Heart left ventricle (tissue), 16 donors: Measurements from ENCODE around the gene ASIC4. TPM values are rescaled to one million over a fixed set of nuclear protein-coding genes. Genes with fewer than 3 reads are reported as not detected.

Experiments
- ATAC-seq, 4 donors: fragments of 200-7000 bp; cut with Tn5 transposase; one replicate each; pipeline ENCODE4 v1.9.1; 2020 to 2022; ENCODE audit warnings: moderate library complexity in 4 of 4, mild to moderate bottlenecking in 3 of 4, moderate number of reproducible peaks in 1 of 4
- DNase-seq, 5 donors: peaks; one replicate each; pipeline ENCODE4 v3.0.0-alpha.2; 2020
- H3K27ac ChIP-seq, 12 donors: fragments of 200-600 bp; sonication (generic) in 4 of 12; one replicate each; pipeline versions ENCODE4 v1.5.0 to v1.8.0; 2016 to 2022; ENCODE audit warnings: mild to moderate bottlenecking in 2 of 12
- H3K27me3 ChIP-seq, 9 donors: fragments of 200-600 bp; sonication (generic) in 2 of 9; one replicate each; pipeline versions ENCODE4 v1.5.1 to v1.8.0; 2016 to 2022; ENCODE audit warnings: mild to moderate bottlenecking in 3 of 9
- H3K36me3 ChIP-seq, 9 donors: fragments of 200-600 bp; sonication (generic) in 2 of 9; one replicate each; pipeline versions ENCODE4 v1.5.0 to v1.8.0; 2018 to 2022; ENCODE audit warnings: mild to moderate bottlenecking in 2 of 9
- H3K4me1 ChIP-seq, 12 donors: fragments of 200-600 bp; sonication (generic) in 4 of 12; one replicate each; pipeline versions ENCODE4 v1.5.0 to v1.8.0; 2016 to 2022; ENCODE audit warnings: mild to moderate bottlenecking in 3 of 12
- H3K4me3 ChIP-seq, 12 donors: fragments of 200-600 bp; sonication (generic) in 4 of 12; one replicate each; pipeline versions ENCODE4 v1.5.0 to v1.8.0; 2017 to 2022; ENCODE audit warnings: mild to moderate bottlenecking in 9 of 12, moderate library complexity in 4 of 12
- H3K9me3 ChIP-seq, 12 donors: fragments of 200-600 bp; sonication (generic) in 4 of 12; one replicate each; pipeline versions ENCODE4 v1.5.0 to v1.8.0; 2016 to 2022; ENCODE audit warnings: mild to moderate bottlenecking in 1 of 12
- CTCF ChIP-seq, 12 donors: fragments of 200-600 bp; sonication (generic) in 4 of 12; IDR thresholded peaks; one replicate each; pipeline versions ENCODE4 v1.5.0 to v1.8.0; 2018 to 2022; ENCODE audit warnings: antibody characterized with exemption in 12 of 12, mild to moderate bottlenecking in 5 of 12
- POLR2A ChIP-seq, 2 donors: fragments of 450-650 bp; IDR thresholded peaks; one replicate each; pipeline ENCODE4 v1.6.1; 2017; ENCODE audit warnings: antibody characterized with exemption in 2 of 2, mild to moderate bottlenecking in 2 of 2, moderate library complexity in 2 of 2
- WGBS, 4 donors: extraction: QIAGEN DNeasy Blood & Tissue Kit in 2 of 4; methylation state at CpG; one replicate each; pipeline versions ENCODE4 v1.1.5 to v1.1.7; 2013 to 2018; 5-methylcytosine and 5-hydroxymethylcytosine counted together
- intact Hi-C, 10 donors: fragments of 100-400 bp; cut with DNase I; formaldehyde crosslinking; loops; one replicate each; pipeline versions ENCODE4 v1.11.1 to v1.14.2; 2022
- polyA plus RNA-seq, 2 donors: library from polyadenylated mRNA; stranded (reverse); fragments of 200-250 nt; gene quantifications; one replicate each; pipeline ENCODE4 v1.2.3, GENCODE V29; 2013
- total RNA-seq, 9 donors: library from RNA; depleted of rRNA in 2 of 9; stranded (reverse); fragments of >200 nt in 2 of 9; fragmentation: NEBNext Ultra II Directional in 3 of 9; extraction: Animal tissue kit (Norgen Biotek cat#: 25700) in 3 of 9; gene quantifications; one replicate each; pipeline versions ENCODE4 v1.1.0 to v1.2.4, GENCODE V29; 2016 to 2023
- donor health status: ischemic (EF 13 %, LVEDD 7.1; RV severe dilation, severe dysfunction).
- donor health status: healthy with polysubstance abuse.
- donor health status: DM: no; HTN: yes; CAD: no.
- donor health status: DM: no; HTN: no; CAD: no.
- donor health status: ischemic (EF 25% LVEDD 6.9; RV normal size, moderate dysfunction).
- donor health status: ischemic (EF 25% LVEDD 5.7; RV mildly dilated, moderate dysfunction).
- donor health status: healthy.
- donor health status: DM: yes; HTN: yes; CAD: no.
- donor health status: ischemic (EF 35%, LVEDD 5.7; RV mildly dilated, moderate dysfunction).
- donor health status: nonischemic (EF 11% LVEDD 7.7; RV severe dilation, severe dysfunction).
- donor health status: DM: yes; HTN: yes; CAD: no.
- donor health status: PGD.
- donor health status: ischemic (EF 29% LVEDD 5.4; RV normal size, mild dysfunction).
- donor health status: nonischemic (EF 23%, LVEDD 6.1; RV moderate dilation, normal function).

Gene ASIC4
- total and polyA plus RNA-seq, 11 donors: 0.03 to 0.10 (median 0.08) TPM; not detected in 8

GRCh38 chr2:219556413-219556812 is 42.1 kb downstream of the ASIC4 start:
- no peak for ATAC-seq

GRCh38 chr2:219557320-219557719 is 43.0 kb downstream of the ASIC4 start:
- 86 to 93% (median 93%) methylated on average over 15 to 21 of the region's 21 CpGs for WGBS, 4 donors
- no peak overlapping the region for H3K27ac ChIP-seq
- peaks cover 0 to 44% (median 29%) of the 10 kb centered on the region in 9 donors for H3K36me3 ChIP-seq
- H3K9me3 ChIP-seq: no peaks in the 10 kb centered on the region
- intact Hi-C loops: loop anchor here in 1 of 10 donors (10.0 kb wide), 1 partner anchor 47 kb away; no protein-coding TSS in a partner anchor
- DNase-seq (peak in 2 of 5 donors; percentile 23 to 62), ATAC-seq (no peak)
- TF ChIP-seq POLR2A (IDR thresholded peaks at IDR 0.05) (no peak), CTCF (IDR thresholded peaks at IDR 0.05) (no peak)
- H3K4me3 ChIP-seq: no peak overlapping the region
- peaks cover 0 to 13% (median 0%) of the 10 kb centered on the region in 9 donors for H3K27me3 ChIP-seq
- peaks cover 0 to 33% (median 14%) of the 10 kb centered on the region in 12 donors for H3K4me1 ChIP-seq

More at GRCh38 chr2:219556413-219556812, 42.1 kb downstream of the ASIC4 start:
- no peak overlapping the region for H3K27ac ChIP-seq
- intact Hi-C loops: loop anchor here in 1 of 10 donors (10.0 kb wide), 1 partner anchor 48 kb away; no protein-coding TSS in a partner anchor
- 91 to 93% (median 92%) methylated on average over 15 to 19 of the region's 19 CpGs for WGBS, 4 donors
- peaks cover 0 to 34% (median 14%) of the 10 kb centered on the region in 12 donors for H3K4me1 ChIP-seq
- H3K36me3 ChIP-seq: peaks cover 0 to 41% (median 22%) of the 10 kb centered on the region in 9 donors
- peak in 2 of 5 donors; percentile 13 to 16 for DNase-seq
- H3K9me3 ChIP-seq: no peaks in the 10 kb centered on the region
- no peak overlapping the region for H3K4me3 ChIP-seq
- H3K27me3 ChIP-seq: peaks cover 0 to 22% (median 3%) of the 10 kb centered on the region in 9 donors
- TF ChIP-seq CTCF (IDR thresholded peaks at IDR 0.05): no peak
- TF ChIP-seq POLR2A (IDR thresholded peaks at IDR 0.05): no peak

GRCh38 chr2:219557791-219558785 is 43.8 kb downstream of the ASIC4 start:
- H3K36me3 ChIP-seq: peaks cover 0 to 52% (median 37%) of the 10 kb centered on the region in 9 donors
- peaks cover 0 to 25% (median 8%) of the 10 kb centered on the region in 12 donors for H3K4me1 ChIP-seq
- no peak for ATAC-seq
- DNase-seq: peak in 3 of 5 donors; percentile 18 to 58 (median 22)
- H3K27me3 ChIP-seq: peaks cover 0 to 8% (median 0%) of the 10 kb centered on the region in 9 donors
- H3K9me3 ChIP-seq: no peaks in the 10 kb centered on the region
- intact Hi-C loops: loop anchor here in 1 of 10 donors (10.0 kb wide), 1 partner anchor 47 kb away; no protein-coding TSS in a partner anchor
- 88 to 95% (median 93%) methylated on average over 15 to 25 of the region's 25 CpGs for WGBS, 4 donors
- H3K27ac ChIP-seq: no peak overlapping the region
- H3K4me3 ChIP-seq: no peak overlapping the region
- TF ChIP-seq CTCF (IDR thresholded peaks at IDR 0.05): no peak
- TF ChIP-seq POLR2A (IDR thresholded peaks at IDR 0.05): no peak
